Natural killer cell (primary cell): ENCODE measurements around the gene MID1. TPM values are rescaled to one million over a fixed set of nuclear protein-coding genes. Genes with fewer than 3 reads are reported as not detected.

ENCODE experiments used
- ATAC-seq, 3 donors: fragments of 150-1000 bp in 2 of 3; fragments of 200-7000 bp in 1 of 3; cut with Tn5 transposase; 1 replicate in 1 of 3; 2 replicates in 2 of 3; pipeline ENCODE4 v1.10.0; 2021; ENCODE audit warnings: mild to moderate bottlenecking in 2 of 3, moderate library complexity in 2 of 3
- DNase-seq, 2 donors: peaks; one replicate each; pipeline versions ENCODE4 v3.0.0 to v3.0.0-alpha.2; 2013 to 2021; ENCODE audit warnings: mixed read lengths in 1 of 2
- H3K27ac ChIP-seq: one replicate; pipeline ENCODE4 v1.5.1; 2013; ENCODE audit warnings: mild to moderate bottlenecking, low read length
- H3K27me3 ChIP-seq: one replicate; pipeline ENCODE4 v1.6.1; 2013; ENCODE audit warnings: low read length; ENCODE audit not compliant: control insufficient read depth, insufficient read depth
- H3K36me3 ChIP-seq: one replicate; pipeline ENCODE4 v1.6.1; 2013; ENCODE audit warnings: low read length; ENCODE audit not compliant: control insufficient read depth, insufficient read depth
- H3K4me1 ChIP-seq: one replicate; pipeline ENCODE4 v1.6.1; 2013; ENCODE audit warnings: low read length; ENCODE audit not compliant: control insufficient read depth, insufficient read depth
- H3K4me3 ChIP-seq: one replicate; pipeline ENCODE4 v1.5.1; 2013; ENCODE audit warnings: low read length
- H3K9me3 ChIP-seq: one replicate; pipeline ENCODE4 v1.6.1; 2013; ENCODE audit warnings: low read length; ENCODE audit not compliant: control insufficient read depth, insufficient read depth
- H3K27ac Mint-ChIP-seq, 2 donors: one replicate each; pipeline ENCODE4 v1.8.0; 2022; ENCODE audit warnings: mild to moderate bottlenecking in 2 of 2, mixed read lengths in 2 of 2, moderate library complexity in 1 of 2
- H3K27me3 Mint-ChIP-seq, 2 donors: one replicate each; pipeline ENCODE4 v1.8.0; 2022; ENCODE audit warnings: low read depth in 2 of 2, mixed read lengths in 2 of 2
- H3K36me3 Mint-ChIP-seq: one replicate; pipeline ENCODE4 v1.8.0; 2022; ENCODE audit warnings: mixed read lengths
- H3K4me1 Mint-ChIP-seq, 2 donors: one replicate each; pipeline ENCODE4 v1.8.0; 2022; ENCODE audit warnings: mixed read lengths in 2 of 2
- H3K4me3 Mint-ChIP-seq: one replicate; pipeline ENCODE4 v1.8.0; 2022; ENCODE audit warnings: mild to moderate bottlenecking, moderate library complexity, mixed read lengths
- H3K9me3 Mint-ChIP-seq, 2 donors: one replicate each; pipeline ENCODE4 v1.8.0; 2022; ENCODE audit warnings: mixed read lengths in 2 of 2
- WGBS: methylation state at CpG from one replicate; pipeline ENCODE4 v1.1.7; 2013; ENCODE audit warnings: missing lambda C conversion rate; ENCODE audit not compliant: insufficient coverage; 5-methylcytosine and 5-hydroxymethylcytosine counted together
- intact Hi-C: fragments of 100-400 bp; cut with micrococcal nuclease; formaldehyde crosslinking; loops from one replicate; pipeline ENCODE4 v1.14.2; 2022
- total RNA-seq, 4 donors: library from RNA; stranded (reverse); fragments of 120-200 nt in 1 of 4; gene quantifications; one replicate each; pipeline versions ENCODE4 v1.2.3 to v1.2.4, GENCODE V29; 2013 to 2022
- TF ChIP-seq, protein P1 (sequence below): fragments of 200-600 bp; IDR thresholded peaks from one replicate; pipeline ENCODE4 v1.8.0; 2022; ENCODE audit warnings: antibody characterized with exemption

The MID1 gene
- total RNA-seq, 3 donors from 2014 or later (not counting 1 experiment from before 2014, with no cell fraction given): not detected

DNA sequence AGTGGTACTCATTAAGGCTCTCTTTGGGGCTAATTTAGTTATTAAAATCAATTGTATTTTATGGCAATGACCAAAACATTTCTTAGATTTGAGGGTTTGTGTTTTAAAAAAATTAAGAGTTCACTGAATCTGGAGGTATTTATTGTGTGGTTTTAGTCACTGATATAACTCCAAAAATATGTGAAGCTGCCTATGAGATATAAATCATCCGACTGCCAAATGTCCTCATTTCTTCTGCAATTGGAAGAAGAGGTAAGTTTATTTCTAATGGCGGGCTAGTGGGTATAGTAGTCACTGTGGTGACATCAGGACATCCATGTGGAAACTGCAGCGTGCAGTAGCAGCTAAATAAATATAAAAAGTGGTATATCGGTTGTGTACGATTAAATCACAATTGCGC lies 205.5 kb downstream of the MID1 start:
- no peak overlapping the region for H3K4me3 ChIP-seq
- WGBS: 94% methylated on average over 6 of the region's 6 CpGs
- no peaks in the 10 kb centered on the region for H3K4me1 ChIP-seq
- intact Hi-C loops: no loop called here
- Mint-ChIP-seq H3K9me3 (no peaks in the 10 kb centered on the region), H3K4me1 (no peaks in the 10 kb centered on the region), H3K4me3 (no peak overlapping the region), H3K36me3 (no peaks in the 10 kb centered on the region), H3K27ac (no peak overlapping the region), H3K27me3 (no peaks in the 10 kb centered on the region)
- no peaks in the 10 kb centered on the region for H3K27me3 ChIP-seq
- TF ChIP-seq, protein P1, sequence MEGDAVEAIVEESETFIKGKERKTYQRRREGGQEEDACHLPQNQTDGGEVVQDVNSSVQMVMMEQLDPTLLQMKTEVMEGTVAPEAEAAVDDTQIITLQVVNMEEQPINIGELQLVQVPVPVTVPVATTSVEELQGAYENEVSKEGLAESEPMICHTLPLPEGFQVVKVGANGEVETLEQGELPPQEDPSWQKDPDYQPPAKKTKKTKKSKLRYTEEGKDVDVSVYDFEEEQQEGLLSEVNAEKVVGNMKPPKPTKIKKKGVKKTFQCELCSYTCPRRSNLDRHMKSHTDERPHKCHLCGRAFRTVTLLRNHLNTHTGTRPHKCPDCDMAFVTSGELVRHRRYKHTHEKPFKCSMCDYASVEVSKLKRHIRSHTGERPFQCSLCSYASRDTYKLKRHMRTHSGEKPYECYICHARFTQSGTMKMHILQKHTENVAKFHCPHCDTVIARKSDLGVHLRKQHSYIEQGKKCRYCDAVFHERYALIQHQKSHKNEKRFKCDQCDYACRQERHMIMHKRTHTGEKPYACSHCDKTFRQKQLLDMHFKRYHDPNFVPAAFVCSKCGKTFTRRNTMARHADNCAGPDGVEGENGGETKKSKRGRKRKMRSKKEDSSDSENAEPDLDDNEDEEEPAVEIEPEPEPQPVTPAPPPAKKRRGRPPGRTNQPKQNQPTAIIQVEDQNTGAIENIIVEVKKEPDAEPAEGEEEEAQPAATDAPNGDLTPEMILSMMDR: no peak
- ATAC-seq (no peak), DNase-seq (no peak)
- no peaks in the 10 kb centered on the region for H3K36me3 ChIP-seq
- H3K27ac ChIP-seq: no peak overlapping the region
- H3K9me3 ChIP-seq: no peaks in the 10 kb centered on the region

DNA sequence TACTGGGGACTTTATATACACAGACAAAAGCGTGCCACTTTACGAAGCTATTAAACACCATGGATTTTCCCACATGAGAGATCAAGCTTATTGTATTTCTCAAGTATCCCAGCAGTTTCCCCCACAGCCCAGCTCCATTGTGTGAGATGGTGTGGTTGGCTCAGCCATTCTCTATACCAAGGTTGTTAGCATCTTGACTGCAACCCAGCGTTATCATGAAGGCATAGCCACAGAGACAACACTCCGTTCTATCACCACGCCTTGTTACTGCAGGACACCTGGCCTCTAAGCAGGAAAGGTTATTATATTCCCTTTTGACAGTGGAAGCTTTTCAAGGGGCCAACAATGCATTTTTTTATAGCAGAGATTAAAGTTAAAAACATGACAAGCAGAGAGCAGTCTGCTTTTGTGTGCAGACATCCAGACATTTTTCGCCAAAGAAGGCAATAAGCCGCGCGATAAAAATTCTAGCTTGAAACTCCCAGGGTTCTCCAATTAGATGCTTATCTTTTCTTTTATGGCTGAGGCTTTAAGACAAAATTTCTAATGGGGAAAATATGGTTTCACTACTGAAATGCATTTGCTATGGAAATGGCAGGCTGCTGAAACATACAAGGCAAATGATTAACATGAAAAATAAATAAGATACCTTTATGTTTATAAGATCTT lies 206.1 kb downstream of the MID1 start:
- TF ChIP-seq, protein P1: no peak
- no peak overlapping the region for H3K27ac ChIP-seq
- no peaks in the 10 kb centered on the region for H3K27me3 ChIP-seq
- no peak overlapping the region for H3K4me3 Mint-ChIP-seq
- no peak overlapping the region for H3K27ac Mint-ChIP-seq
- H3K27me3 Mint-ChIP-seq: no peaks in the 10 kb centered on the region
- no peaks in the 10 kb centered on the region for H3K36me3 Mint-ChIP-seq
- ATAC-seq (no peak), DNase-seq (no peak)
- H3K4me1 Mint-ChIP-seq: no peaks in the 10 kb centered on the region
- no peaks in the 10 kb centered on the region for H3K9me3 ChIP-seq
- 98% methylated on average over 7 of the region's 9 CpGs for WGBS
- no peaks in the 10 kb centered on the region for H3K36me3 ChIP-seq
- H3K9me3 Mint-ChIP-seq: no peaks in the 10 kb centered on the region
- no peaks in the 10 kb centered on the region for H3K4me1 ChIP-seq
- intact Hi-C loops: no loop called here
- no peak overlapping the region for H3K4me3 ChIP-seq

DNA sequence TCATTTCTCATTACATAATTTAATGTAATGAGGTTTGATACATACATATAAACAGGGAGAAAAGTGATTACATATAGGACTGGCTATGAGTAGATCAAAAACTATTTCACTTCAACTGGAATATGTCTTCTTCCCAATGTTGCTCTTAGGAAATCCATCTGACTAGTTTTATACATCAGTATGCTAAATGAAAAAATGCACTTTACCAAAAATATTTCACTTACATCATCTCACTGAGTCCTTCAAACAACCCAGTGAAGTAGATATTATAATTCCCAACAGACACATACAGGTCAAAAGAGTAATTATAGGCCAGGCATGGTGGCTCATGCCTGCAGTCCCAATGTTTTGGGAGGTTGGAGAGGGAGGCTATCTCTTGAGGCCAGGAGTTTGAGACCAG lies 215.9 kb downstream of the MID1 start:
- peaks cover 0 to 14% of the 10 kb centered on the region in 2 donors for H3K27me3 Mint-ChIP-seq

More for the DNA sequence above, 215.9 kb downstream of the MID1 start:
- Histone ChIP-seq H3K27me3 (no peaks in the 10 kb centered on the region), H3K4me3 (no peak overlapping the region), H3K36me3 (no peaks in the 10 kb centered on the region), H3K4me1 (no peaks in the 10 kb centered on the region), H3K9me3 (no peaks in the 10 kb centered on the region), H3K27ac (no peak overlapping the region)
- TF ChIP-seq, protein P1: no peak
- Mint-ChIP-seq H3K27ac (no peak overlapping the region), H3K4me1 (no peaks in the 10 kb centered on the region), H3K9me3 (peaks cover 0 to 2% of the 10 kb centered on the region in 2 donors), H3K4me3 (no peak overlapping the region), H3K36me3 (no peaks in the 10 kb centered on the region)
- intact Hi-C loops: no loop called here
- DNase-seq (no peak), ATAC-seq (no peak)
